Articular chondrocyte of knee joint (primary cell): ENCODE results near the gene DNAJC5. TPM values are rescaled to one million over a fixed set of nuclear protein-coding genes. Genes with fewer than 3 reads are reported as not detected.

Experiments
- small RNA-seq: library from RNA; depleted of rRNA; stranded (forward); fragments of <200 nt; gene quantifications from one replicate; pipeline ENCODE3, GENCODE V24; 2012
- total RNA-seq: library from RNA; depleted of rRNA; stranded (reverse); fragments of >200 nt; gene quantifications from 2 replicates; pipeline ENCODE4 v1.2.3, GENCODE V29; 2012

Gene DNAJC5, protein sequence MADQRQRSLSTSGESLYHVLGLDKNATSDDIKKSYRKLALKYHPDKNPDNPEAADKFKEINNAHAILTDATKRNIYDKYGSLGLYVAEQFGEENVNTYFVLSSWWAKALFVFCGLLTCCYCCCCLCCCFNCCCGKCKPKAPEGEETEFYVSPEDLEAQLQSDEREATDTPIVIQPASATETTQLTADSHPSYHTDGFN
- total RNA-seq, result 41.2 and 41.3 TPM in 2 replicates

GRCh38 chr20:63894358-63895201 lies at the start of gene DNAJC5:
Gene DNAJC5, plus strand, starts transcription at chr20:63895126. Its CDS starts 33,220 bp downstream, at chr20:63928346.

GRCh38 chr20:63861365-63861934 lies 33.5 kb upstream of the DNAJC5 start, which contains the start of gene ABHD16B:
Gene ABHD16B, plus strand, starts transcription at chr20:63861498. Its CDS starts 43 bp downstream, at chr20:63861541.

GRCh38 chr20:63864978-63865640 lies 29.8 kb upstream of the DNAJC5 start, which contains the start of gene TPD52L2:
Gene TPD52L2, plus strand, starts transcription at chr20:63865270. Its CDS starts 96 bp downstream, at chr20:63865366.

GRCh38 chr20:63955827-63956663 lies 61.1 kb downstream of the DNAJC5 start, which contains the start of gene UCKL1:
Gene UCKL1, minus strand, starts transcription at chr20:63956416. Its CDS starts 44 bp downstream, at chr20:63956372.

DNA sequence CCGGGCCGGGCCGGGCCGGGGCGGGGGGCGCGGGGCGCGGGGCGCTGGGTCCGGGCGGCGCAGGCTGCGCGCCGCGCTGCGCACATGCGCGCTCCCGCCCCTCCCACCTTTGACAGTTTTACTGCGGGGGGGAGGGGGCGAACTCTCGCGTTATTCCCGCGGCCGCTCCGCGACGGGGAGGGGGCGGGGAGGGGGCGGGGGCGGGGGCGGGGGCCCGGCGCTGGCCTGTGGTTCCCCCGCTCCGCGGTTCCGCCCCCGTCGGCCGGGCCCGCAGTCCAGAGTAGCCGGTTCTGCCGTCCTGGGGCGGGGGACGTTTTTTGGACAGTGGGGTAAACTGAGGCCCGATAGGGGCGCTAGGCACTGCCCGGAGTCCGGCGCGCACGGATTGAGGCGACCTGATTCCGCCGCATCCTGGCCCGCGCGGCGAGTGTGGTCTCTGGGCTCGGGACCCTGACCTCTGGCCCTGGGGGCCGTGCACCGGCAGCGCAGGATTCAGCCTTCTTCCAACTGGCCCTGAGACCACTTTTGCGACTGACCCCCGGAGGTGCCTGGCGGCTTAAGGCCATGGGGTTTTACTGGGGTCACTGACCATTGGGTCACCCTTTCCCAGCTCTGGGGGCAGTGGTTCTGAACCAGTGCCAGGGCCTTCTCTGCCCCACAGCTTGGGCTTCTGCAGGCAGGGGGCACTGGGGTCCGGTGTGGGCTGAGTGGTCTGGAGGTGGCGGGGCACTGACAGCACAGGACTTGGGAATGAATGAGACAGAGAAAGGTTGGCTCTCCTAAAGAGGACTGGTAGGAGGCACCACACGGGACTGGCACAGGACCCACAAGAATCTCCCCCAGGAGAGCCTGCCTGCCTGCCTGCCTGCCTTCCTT lies 75.2 kb downstream of the DNAJC5 start, which contains the start of gene ZNF512B:
TSS of gene ZNF512B (minus strand) at position 93 of the 876 bp plus-strand sequence. CDS start 1,980 bp downstream, outside the sequence.

DNA sequence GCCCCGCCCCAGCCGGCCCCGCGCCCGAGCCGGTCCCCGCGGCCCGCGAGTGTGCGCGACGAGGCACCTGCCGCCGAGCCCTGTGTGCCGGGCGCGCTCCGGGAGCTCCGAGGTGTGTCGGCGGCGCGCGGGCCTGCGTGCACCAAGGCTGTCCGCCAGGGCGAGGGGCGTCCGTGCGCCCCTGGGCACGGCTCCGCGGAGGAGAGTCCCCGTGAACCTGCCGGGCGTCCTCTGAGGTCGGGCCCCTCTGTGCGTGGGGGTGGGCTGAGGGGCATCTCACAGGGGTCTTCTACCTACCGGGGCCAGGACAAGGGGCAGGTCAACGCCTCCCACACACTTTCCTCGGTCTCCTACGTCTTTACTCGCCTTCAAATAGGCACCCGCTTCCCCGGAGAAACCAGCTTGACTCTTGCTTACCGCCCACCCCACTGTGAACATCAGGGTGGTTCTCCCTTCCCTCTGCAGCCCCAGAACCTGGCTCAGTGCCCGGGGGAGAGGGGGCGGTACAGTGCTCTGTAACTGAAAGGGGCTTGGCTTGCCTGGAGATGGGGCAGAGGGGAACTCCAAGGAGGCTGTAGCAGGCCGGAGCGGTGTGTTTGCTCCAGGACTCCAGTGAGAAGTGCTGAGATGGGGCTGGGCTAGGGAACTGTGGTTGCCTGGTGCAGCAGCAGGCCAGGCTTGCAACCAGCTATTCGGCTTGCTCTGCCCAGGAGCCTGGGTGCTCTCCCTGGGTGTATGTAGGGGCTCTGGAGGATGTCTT lies 84.8 kb downstream of the DNAJC5 start, which contains the start of gene SAMD10:
TSS of gene SAMD10 (minus strand) at position 86 of the 760 bp plus-strand sequence. CDS start 175 bp downstream, outside the sequence.

DNA sequence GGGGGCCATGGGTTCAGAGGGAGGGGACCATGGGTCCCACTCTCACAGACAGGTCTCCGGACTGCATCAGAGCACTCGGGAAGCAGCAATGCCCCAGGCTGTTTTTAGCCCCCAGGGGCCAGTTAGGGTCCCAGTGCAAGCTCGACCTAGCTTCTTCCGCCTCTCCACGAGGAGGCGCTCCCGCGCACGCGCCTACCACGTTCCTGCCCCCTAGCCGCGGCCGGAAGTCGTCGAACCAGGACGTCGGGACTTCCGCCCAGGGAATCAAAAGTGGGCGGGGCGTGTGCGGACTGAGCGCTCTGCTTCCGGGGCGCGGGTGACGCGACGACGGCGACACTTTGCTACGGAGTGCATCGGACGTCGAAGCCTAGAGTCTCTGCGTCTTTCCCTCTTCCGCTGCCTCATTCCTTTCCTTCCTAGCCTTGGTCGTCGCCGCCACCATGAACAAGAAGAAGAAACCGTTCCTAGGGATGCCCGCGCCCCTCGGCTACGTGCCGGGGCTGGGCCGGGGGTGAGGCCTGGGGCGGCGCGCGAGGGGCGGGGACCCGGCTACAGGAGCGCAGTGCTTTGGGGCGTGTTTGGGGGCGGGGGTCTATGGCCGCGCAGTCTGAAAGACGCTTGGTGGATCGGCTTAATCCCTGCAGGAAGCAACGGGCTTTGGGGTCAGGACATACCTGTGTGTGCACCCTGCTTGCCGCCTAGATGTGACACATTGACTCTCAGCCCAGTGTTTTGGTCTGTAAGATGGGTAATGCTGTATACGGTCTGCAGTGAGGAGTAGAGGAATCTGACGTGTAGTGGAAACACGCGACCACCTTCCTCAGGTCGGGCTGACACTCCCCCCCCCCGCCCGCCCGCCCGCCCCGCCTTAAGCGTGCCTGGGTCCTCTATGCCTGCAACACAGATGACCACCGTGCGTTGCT lies 86.1 kb downstream of the DNAJC5 start, which contains the start of gene PRPF6:
TSS of gene PRPF6 (plus strand) at position 327 of the 923 bp plus-strand sequence. CDS start at position 441, 114 bp downstream.

Small RNA genes lying within 50 kb of the gene (small RNA-seq; reads per million reads assigned to genes)
- not detected for gene MIR647
- not detected for gene MIR941-2
- gene MIR941-4, result not detected
- gene MIR941-5, result not detected
- gene RNU1-134P, result 1.8 reads per million, percentile 68 among the genes with 10 or more reads in this experiment

Other genes with a start within 250 kb of the DNAJC5 start
- gene STMN3, start 241.7 kb upstream of the DNAJC5 start, total RNA-seq, result 9.8 and 11.6 TPM in 2 replicates
- 11.0 and 12.2 TPM in 2 replicates for gene RTEL1, start 236.8 kb upstream of the DNAJC5 start, total RNA-seq
- 2.9 and 5.4 TPM in 2 replicates for gene TNFRSF6B, start 198.5 kb upstream of the DNAJC5 start, total RNA-seq
- 23.0 and 23.5 TPM in 2 replicates for gene ARFRP1, start 187.2 kb upstream of the DNAJC5 start, total RNA-seq
- 14.5 and 15.0 TPM in 2 replicates for gene ZGPAT, start 187.1 kb upstream of the DNAJC5 start, total RNA-seq
- gene LIME1, start 158.5 kb upstream of the DNAJC5 start, total RNA-seq, result 1.3 and 1.6 TPM in 2 replicates
- gene SLC2A4RG, start 155.3 kb upstream of the DNAJC5 start, total RNA-seq, result 33.6 and 34.5 TPM in 2 replicates
- 3.5 and 4.4 TPM in 2 replicates for gene ZBTB46, start 63.9 kb upstream of the DNAJC5 start, total RNA-seq
- not detected in 2 replicates for gene ABHD16B, start 33.6 kb upstream of the DNAJC5 start, total RNA-seq
- gene TPD52L2, start 29.9 kb upstream of the DNAJC5 start, total RNA-seq, result 154 and 159 TPM in 2 replicates
- 9.2 and 11.8 TPM in 2 replicates for gene UCKL1, start 61.3 kb downstream of the DNAJC5 start, total RNA-seq
- gene ZNF512B, start 74.8 kb downstream of the DNAJC5 start, total RNA-seq, result 9.2 and 10.2 TPM in 2 replicates
- 0.43 and 0.65 TPM in 2 replicates for gene SAMD10, start 84.5 kb downstream of the DNAJC5 start, total RNA-seq
- 56.5 and 57.6 TPM in 2 replicates for gene PRPF6, start 86.0 kb downstream of the DNAJC5 start, total RNA-seq
- gene C20orf204, start 141.1 kb downstream of the DNAJC5 start, total RNA-seq, result 1.2 and 1.4 TPM in 2 replicates
- gene SOX18, start 154.5 kb downstream of the DNAJC5 start, total RNA-seq, result 0.22 TPM in 1 of 2 replicates, not detected in the other
- 17.5 and 20.9 TPM in 2 replicates for gene TCEA2, start 168.1 kb downstream of the DNAJC5 start, total RNA-seq
- gene RGS19, start 184.4 kb downstream of the DNAJC5 start, total RNA-seq, result 7.1 and 8.0 TPM in 2 replicates
- 0.52 and 0.86 TPM in 2 replicates for gene OPRL1, start 185.0 kb downstream of the DNAJC5 start, total RNA-seq
- not detected in 2 replicates for gene LKAAEAR1, start 189.3 kb downstream of the DNAJC5 start, total RNA-seq
- not detected in 2 replicates for gene NPBWR2, start 212.4 kb downstream of the DNAJC5 start, total RNA-seq